ENCODE data around the gene CAMKMT.

The CAMKMT gene

GRCh38 chr2:44798139-44798659, 436.5 kb downstream of the CAMKMT start:
- TF ChIP-seq ZFX (IDR thresholded peaks at IDR 0.05) (no peak), CTCF (conservative IDR thresholded peaks at IDR 0.05) (no peak)
- H3K27ac ChIP-seq, result no peak overlapping the region

DNA sequence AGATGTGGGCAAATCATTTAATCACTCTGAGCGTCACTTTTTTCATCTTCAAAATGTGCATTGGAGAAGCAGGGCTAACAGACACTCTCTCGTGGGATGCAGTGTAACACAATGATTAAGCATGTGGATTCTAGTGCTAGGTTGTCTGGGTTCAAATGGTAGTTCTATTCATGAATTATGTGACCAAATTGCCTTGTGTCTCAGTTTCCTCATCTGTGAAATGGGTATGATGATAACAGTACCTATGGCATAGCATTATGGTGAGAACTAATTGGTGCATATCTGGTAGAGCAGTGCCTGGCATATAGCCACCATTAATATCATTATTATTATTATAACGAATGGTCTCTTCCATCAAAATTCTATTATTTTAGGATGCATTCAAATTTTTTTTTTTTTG, 437.4 kb downstream of the CAMKMT start:
- no peak for TF ChIP-seq ZFX (IDR thresholded peaks at IDR 0.05)
- no peak for TF ChIP-seq CTCF (conservative IDR thresholded peaks at IDR 0.05)
- no peak overlapping the region for H3K27ac ChIP-seq

DNA sequence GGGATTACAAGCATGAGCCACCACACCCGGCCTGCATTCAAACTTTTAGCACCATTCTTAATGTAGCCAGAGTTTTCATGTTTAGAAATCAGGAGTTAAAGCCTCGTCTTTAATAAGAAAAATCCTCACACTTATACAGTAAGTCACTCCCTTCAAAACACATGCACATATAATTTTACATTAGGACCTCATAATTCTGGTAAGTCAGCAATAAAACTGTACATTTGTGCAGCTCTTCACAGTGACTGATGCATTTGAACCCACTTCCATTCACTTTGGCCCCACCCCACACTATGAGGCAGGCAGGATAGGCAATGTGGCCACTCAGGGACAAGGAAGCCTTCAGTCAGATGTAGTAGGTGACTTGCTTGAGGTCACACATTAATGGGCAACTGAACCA, 438.0 kb downstream of the CAMKMT start:
- TF ChIP-seq ZFX (IDR thresholded peaks at IDR 0.05), result no peak
- TF ChIP-seq CTCF (conservative IDR thresholded peaks at IDR 0.05), result no peak
- no peak overlapping the region for H3K27ac ChIP-seq

GRCh38 chr2:44801289-44801840, 439.6 kb downstream of the CAMKMT start:
- no peak overlapping the region for H3K27ac ChIP-seq
- TF ChIP-seq ZFX (IDR thresholded peaks at IDR 0.05), result no peak
- TF ChIP-seq CTCF (conservative IDR thresholded peaks at IDR 0.05), result no peak

- no peak overlapping the region for H3K27ac ChIP-seq
- TF ChIP-seq CTCF (conservative IDR thresholded peaks at IDR 0.05), result no peak
- TF ChIP-seq ZFX (IDR thresholded peaks at IDR 0.05), result no peak
Observed at GRCh38 chr2:44801841-44802776, 440.4 kb downstream of the CAMKMT start.

- TF ChIP-seq CTCF (conservative IDR thresholded peaks at IDR 0.05) (no peak), ZFX (IDR thresholded peaks at IDR 0.05) (no peak)
- H3K27ac ChIP-seq, result no peak overlapping the region
Observed at GRCh38 chr2:44802777-44803424, 441.2 kb downstream of the CAMKMT start.
